SH-SY5Y (cell line): ENCODE measurements around the gene ST6GALNAC2.

Source experiments
- GATA2 ChIP-seq: IDR thresholded peaks from 2 replicates; pipeline ENCODE4 v1.6.1; 2011; ENCODE audit warnings: mild to moderate bottlenecking, low read depth, low read length
- GATA3 ChIP-seq: IDR thresholded peaks from 2 replicates; pipeline ENCODE4 v1.6.1; 2011; ENCODE audit warnings: low read depth, mild to moderate bottlenecking, low read length, moderate library complexity

GRCh38 chr17:76568811-76569221 lies 16.8 kb downstream of the ST6GALNAC2 start:
- TF ChIP-seq GATA3 = no peak
- TF ChIP-seq GATA2 = no peak
